CMK (cell line): ENCODE data around the gene HELZ2.
"Not testable (repeated sequence)": the region's sequence is repeated elsewhere in the genome, so short reads cannot be mapped to it uniquely, and the experiment has no call there.

Experiments used
- DNase-seq: peaks from one replicate; pipeline ENCODE4 v3.0.0-alpha.2; 2010; ENCODE audit warnings: low read depth

HELZ2 gene

GRCh38 chr20:63565699-63566335 lies 8.2 kb downstream of the HELZ2 start:
- no peak for DNase-seq

DNA sequence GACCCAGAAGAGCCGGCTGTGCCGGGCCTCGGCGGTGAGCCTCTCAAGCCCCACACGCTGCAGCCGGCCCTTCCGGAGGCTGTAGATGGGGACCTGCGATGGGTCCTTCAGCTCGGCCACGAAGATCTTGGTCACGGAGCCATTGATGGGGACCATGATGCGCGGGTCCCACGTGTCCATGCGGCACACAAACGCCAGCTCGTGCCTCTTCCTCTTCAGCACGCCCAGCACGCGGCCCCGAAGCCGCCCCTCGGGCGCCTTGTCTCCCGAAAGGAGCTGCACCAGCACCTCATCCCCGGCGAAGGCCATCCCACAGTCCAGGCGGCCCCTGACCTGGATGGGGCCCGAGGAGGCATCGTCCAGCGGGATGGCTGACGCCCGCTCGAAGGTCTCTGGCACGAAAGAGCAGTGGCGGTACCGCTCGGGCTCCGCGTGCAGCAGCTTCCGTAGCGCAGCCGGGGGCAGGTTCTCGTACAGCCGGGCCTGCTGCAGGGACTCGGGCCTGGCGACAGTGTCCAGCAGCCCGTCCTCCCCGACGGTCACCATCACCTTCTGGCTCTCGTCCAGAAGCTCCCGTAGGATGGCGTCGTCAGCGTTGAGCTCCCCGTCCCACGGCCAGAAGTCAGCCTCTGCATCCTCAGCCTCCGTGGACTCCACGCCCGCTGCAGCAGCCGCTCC lies 8.9 kb downstream of the HELZ2 start:
- no peak for DNase-seq

DNA sequence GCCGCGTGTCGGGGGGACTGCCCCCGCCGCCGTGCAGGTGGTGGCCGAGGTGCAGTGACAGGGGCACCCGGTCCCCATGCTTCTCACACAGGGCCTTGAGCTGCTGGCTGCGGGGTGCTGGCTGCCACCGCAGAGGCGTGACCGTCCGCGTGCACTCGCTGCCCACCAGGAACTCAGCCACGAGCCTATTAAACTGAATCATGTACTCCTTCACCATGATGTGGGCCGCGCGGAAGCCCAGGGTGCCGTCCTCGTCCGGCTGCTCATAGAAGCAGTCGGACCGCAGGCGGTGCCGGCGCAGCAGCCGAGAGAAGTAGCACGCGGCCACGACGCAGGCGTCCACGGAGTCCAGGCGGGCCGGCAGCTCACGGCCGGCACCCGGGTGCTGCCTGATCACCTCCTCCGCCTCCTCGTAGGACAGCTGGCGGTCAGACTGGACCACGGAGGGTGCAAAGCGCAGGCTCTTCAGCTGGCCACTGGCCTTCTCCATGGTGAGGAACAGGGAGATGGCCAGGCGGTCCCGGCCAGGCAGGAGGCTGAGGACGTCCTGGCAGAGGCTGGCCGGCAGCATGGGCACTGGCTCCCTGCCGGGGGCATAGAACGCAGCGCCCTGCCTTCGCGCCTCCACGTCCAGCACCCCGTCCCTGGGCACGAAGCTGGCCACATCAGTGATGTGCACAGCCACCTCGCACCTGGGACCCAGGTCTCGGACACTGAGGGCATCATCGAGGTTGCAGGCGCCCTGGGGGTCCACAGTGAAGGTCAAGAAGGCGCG lies 9.8 kb downstream of the HELZ2 start:
- DNase-seq: no peak

- DNase-seq: no peak
Observed at GRCh38 chr20:63563225-63563935, 10.7 kb downstream of the HELZ2 start.

- no peak for DNase-seq
Observed at GRCh38 chr20:63562461-63563224, 11.4 kb downstream of the HELZ2 start.

GRCh38 chr20:63561624-63562396 lies 12.2 kb downstream of the HELZ2 start:
- no peak for DNase-seq

DNA sequence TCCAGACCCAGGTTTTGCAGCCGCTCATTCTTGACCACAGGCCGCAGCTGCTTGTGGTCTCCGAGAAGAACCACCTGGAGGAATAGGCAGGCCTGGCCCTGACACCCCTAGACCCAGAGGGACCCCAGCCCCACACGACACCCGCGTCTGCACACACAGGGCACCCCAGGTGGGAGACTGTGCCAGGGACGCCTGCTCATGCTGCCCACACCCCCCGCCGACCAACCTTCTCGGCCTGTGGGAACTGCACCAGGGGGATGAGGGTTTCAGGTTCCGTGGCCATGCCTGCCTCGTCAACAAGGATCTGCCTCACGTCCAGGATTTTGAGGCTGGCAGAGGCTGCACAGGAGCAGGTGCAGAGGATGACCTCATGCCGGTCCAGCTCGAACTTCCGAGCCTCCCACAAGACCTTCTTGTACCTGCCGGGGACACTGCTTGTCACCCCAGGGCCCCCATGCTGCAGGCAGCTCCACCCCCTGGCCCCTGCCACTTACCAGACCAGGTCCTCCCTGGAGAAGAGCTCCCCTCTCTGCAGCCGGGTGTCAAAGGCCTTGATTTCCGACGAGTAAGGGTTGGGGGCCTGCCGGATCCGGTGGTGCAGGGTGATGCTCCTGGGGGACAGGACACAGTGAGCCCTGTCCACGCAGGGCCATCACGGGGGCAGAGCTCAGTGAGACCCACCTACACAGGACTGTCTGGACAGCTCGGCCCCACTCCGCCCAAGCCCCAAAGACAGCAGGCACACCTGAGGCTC lies 13.0 kb downstream of the HELZ2 start:
- no peak for DNase-seq

DNA sequence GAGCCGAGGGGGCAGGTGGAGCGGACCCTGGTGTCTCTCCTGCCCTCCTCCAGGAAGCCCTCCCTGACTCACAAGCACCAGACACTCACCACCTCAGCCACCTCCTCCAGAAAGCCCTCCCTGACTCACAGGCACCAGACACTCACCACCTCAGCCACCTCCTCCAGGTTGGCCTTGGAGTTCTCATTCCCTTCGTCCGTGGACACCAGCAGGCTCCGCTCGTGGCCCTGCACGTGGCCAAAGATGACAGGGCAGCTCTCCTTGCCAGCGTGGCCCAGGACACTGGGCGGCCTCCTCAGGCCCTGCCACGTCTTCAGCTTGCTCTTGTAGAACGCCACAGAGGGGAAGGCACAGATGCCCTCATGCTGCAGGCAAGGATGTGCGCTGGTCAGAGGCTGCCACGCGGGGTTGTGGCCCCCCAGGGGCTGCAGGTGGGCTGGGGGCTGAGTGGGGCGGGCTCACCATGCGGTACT lies 13.7 kb downstream of the HELZ2 start:
- no peak for DNase-seq

GRCh38 chr20:63559485-63560332 lies 14.3 kb downstream of the HELZ2 start:
- not testable (repeated sequence) for DNase-seq

GRCh38 chr20:63558804-63559484 lies 15.1 kb downstream of the HELZ2 start:
- no peak for DNase-seq

- DNase-seq: no peak
Observed at GRCh38 chr20:63557481-63557891, 16.6 kb downstream of the HELZ2 start.

DNA sequence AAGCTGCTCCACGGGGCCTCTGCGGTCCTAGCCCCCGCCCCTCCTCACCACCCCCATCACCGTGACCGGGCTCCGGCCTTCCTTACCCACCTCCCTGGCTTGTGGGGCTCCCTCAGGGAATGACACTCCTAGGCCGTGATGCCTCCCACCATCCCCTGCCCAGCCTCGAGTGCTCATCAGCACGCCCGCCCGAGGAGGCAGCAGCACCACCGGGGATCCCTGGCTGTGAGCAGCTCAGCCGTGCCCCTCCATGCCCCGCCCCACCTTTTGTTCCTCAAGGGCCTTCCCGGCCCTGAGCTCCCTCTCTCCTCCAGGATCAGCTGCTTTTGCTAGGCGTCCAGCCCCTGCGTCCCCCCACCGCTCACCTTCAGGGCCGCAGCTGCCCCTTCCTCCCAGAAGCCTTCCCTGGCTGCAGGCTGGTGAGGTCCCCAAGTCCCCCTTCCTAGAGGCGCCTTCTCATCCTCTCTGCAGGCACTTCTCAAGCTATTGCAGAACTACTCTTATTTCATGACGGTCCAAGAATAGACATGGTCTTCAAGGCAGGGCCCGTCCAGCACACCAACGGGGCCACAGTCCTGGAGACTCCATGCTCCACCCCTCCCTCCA lies 17.1 kb downstream of the HELZ2 start:
- DNase-seq: no peak

DNA sequence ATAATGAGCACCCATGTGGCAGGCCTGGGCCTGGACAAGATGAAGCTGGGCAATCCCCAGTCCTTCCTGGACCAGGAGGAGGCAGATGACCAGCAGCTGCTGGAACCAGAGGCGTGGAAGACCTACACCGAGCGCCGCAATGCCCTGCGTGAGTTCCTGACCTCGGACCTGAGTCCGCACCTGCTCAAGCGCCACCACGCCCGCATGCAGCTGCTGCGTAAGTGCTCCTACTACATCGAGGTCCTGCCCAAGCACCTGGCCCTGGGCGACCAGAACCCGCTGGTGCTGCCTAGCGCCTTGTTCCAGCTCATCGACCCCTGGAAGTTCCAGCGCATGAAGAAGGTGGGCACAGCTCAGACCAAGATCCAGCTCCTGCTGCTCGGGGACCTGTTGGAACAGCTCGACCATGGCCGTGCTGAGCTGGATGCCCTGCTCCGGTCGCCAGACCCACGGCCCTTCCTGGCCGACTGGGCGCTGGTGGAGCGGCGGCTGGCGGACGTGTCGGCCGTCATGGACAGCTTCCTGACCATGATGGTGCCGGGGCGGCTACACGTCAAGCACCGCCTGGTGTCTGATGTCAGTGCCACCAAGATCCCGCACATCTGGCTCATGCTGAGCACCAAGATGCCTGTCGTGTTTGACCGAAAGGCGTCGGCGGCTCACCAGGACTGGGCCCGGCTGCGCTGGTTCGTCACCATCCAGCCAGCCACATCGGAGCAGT lies 18.2 kb downstream of the HELZ2 start:
- DNase-seq: no peak

DNA sequence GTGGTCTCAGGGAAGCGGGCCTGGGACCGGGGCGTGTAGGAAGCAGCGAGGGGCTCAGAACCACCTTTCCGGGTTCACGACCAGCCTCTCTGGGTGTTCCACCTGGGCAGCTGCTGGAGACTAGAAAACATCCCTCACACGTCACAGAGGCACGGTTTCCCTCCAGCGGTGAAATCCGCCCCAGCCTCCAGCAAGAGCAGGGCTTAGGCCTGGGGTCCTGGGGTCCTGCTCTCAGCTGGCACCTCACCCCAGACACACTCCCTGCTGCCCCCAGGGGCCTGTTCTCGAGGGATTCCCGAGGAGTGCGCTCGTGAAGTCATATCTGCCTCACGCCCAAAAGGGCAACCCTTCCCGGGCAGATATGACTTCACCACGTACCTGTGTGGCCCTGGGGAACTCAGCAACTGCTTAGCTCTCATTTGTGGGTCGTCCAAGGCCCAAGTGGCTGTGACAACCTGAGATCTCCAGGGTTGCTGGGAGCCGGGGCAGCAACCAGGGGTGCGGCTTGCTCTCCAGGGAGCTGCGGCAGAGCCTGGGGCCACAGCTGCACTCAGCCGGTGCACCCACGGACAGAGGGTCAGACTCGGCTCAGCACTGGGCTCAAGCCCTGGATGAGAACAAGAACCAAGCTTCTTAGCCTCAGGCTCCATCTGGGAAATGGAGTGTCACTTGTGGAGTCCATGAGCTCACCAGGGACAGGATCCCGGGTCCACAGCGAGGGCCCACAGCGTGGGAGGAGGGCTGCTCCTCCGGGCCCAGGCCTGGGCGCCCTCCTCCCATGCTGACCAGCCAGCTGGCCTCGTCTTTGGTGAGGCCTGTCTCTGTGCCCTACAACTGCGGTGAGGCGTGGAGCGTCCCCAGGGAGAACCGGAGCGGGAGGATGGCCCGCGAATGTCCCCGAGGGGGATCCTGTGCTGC lies 19.4 kb downstream of the HELZ2 start:
- DNase-seq: no peak

GRCh38 chr20:63553933-63554290 lies 20.1 kb downstream of the HELZ2 start, which contains the start of gene FNDC11:
TSS of gene FNDC11 (plus strand) at chr20:63554159. CDS start at chr20:63555664, 1,505 bp downstream.
- peak; percentile 49 for DNase-seq

GRCh38 chr20:63553251-63553932 lies 20.6 kb downstream of the HELZ2 start:
- DNase-seq: peak; percentile 88
